AG09309 (cell line): Measurements from ENCODE around the gene NCSTN.

Source experiments
- DNase-seq: peaks from one replicate; pipeline ENCODE4 v3.0.0-alpha.2; 2010; ENCODE audit warnings: low read depth
- H3K4me3 ChIP-seq: 2 replicates; pipeline ENCODE4 v1.5.1; 2011; ENCODE audit warnings: mild to moderate bottlenecking, low read depth, low read length, moderate library complexity; ENCODE audit not compliant: control insufficient read depth
- CTCF ChIP-seq: IDR thresholded peaks from 2 replicates; pipeline ENCODE4 v1.5.1; 2011; ENCODE audit warnings: mild to moderate bottlenecking, low read depth, low read length, inconsistent platforms; ENCODE audit not compliant: insufficient read depth, control insufficient read depth; ENCODE audit errors: missing control alignments

The NCSTN gene

GRCh38 chr1:160342953-160343869 is at the start of gene NCSTN, which contains the start of gene COPA:
Gene NCSTN, plus strand, starts transcription at chr1:160343383. Its CDS starts 14 bp downstream, at chr1:160343397.
Gene COPA, minus strand, starts transcription at chr1:160343250. Its CDS starts 80 bp downstream, at chr1:160343170.
- peak; percentile 86 for DNase-seq
- H3K4me3 ChIP-seq = peak within 1 kb of the TSS; percentile 90
- TF ChIP-seq CTCF = no peak

- no peak for TF ChIP-seq CTCF
- no peak for DNase-seq
- no peak overlapping the region for H3K4me3 ChIP-seq
Observed at GRCh38 chr1:160296036-160296435, 47.1 kb upstream of the NCSTN start.

GRCh38 chr1:160300173-160300572 is 43.0 kb upstream of the NCSTN start:
- no peak for DNase-seq
- no peak overlapping the region for H3K4me3 ChIP-seq
- TF ChIP-seq CTCF = no peak

GRCh38 chr1:160307118-160307791 is 35.9 kb upstream of the NCSTN start:
- no peak for DNase-seq

GRCh38 chr1:160308451-160309184 is 34.6 kb upstream of the NCSTN start:
- DNase-seq = no peak
- H3K4me3 ChIP-seq = no peak overlapping the region
- no peak for TF ChIP-seq CTCF

More at GRCh38 chr1:160307118-160307791, 35.9 kb upstream of the NCSTN start:
- no peak for TF ChIP-seq CTCF
- H3K4me3 ChIP-seq = no peak overlapping the region

GRCh38 chr1:160309185-160309557 is 34.0 kb upstream of the NCSTN start:
- peak; percentile 14 for DNase-seq
- no peak overlapping the region for H3K4me3 ChIP-seq
- TF ChIP-seq CTCF = no peak
